Endothelial cell of umbilical vein (primary cell): ENCODE measurements around the gene CHRNA9. TPM values are rescaled to one million over a fixed set of nuclear protein-coding genes. Genes with fewer than 3 reads are reported as not detected.

Experiments
- BruUV-seq: library from RNA; stranded (reverse); fragments of 400-500 nt; replicated peaks from 2 replicates; lab custom pipeline; 2021; lab: Mats Ljungman, UMichigan
- CTCF ChIA-PET: fragments of 300-600, 350-600 bp; sonication (Branson Sonifier 250); formaldehyde crosslinking; loops from one replicate; lab custom pipeline; 2021; ENCODE audit warnings: antibody characterized with exemption, inconsistent platforms; lab: Charles Lee
- POLR2A ChIA-PET: fragments of 300-600, 350-600 bp; sonication (Branson Sonifier 250); formaldehyde crosslinking; loops from one replicate; lab custom pipeline; 2021; ENCODE audit warnings: antibody characterized with exemption, inconsistent platforms; lab: Charles Lee
- DNase-seq: peaks from one replicate; pipeline ENCODE4 v3.0.0-alpha.2; 2011; ENCODE audit warnings: low read depth, low spot score
- FAIRE-seq: peaks from 2 replicates; lab custom pipeline; 2011; peaks lifted over from hg19 to GRCh38; lab: Jason Lieb, UNC
- H2AFZ ChIP-seq: 2 replicates; pipeline ENCODE4 v1.6.0; 2012; ENCODE audit warnings: low read depth, low read length, control low read depth, inconsistent platforms
- H3K27ac ChIP-seq: 2 replicates; pipeline ENCODE4 v1.5.1; 2011; ENCODE audit warnings: low read depth, mild to moderate bottlenecking, control low read depth, low read length, moderate library complexity; ENCODE audit not compliant: insufficient read depth
- H3K27me3 ChIP-seq, 2 experiments: 2 replicates each; pipeline versions ENCODE4 v1.6.0 to v1.6.1; 2011; ENCODE audit warnings: low read length in 2 of 2, mixed read lengths in 1 of 2; ENCODE audit not compliant: control insufficient read depth in 2 of 2, insufficient read depth in 2 of 2
- H3K36me3 ChIP-seq, 2 experiments: 2 replicates in 1 of 2; 3 replicates in 1 of 2; pipeline ENCODE4 v1.5.1; 2011; ENCODE audit warnings: low read length in 2 of 2, mild to moderate bottlenecking in 1 of 2, moderate library complexity in 1 of 2; ENCODE audit not compliant: control insufficient read depth in 2 of 2, insufficient read depth in 2 of 2; ENCODE audit errors: extremely low read depth in 1 of 2
- H3K4me1 ChIP-seq: 3 replicates; pipeline ENCODE4 v1.5.1; 2011; ENCODE audit warnings: mild to moderate bottlenecking, low read length; ENCODE audit not compliant: control insufficient read depth, insufficient read depth; ENCODE audit errors: extremely low read depth
- H3K4me2 ChIP-seq: 2 replicates; pipeline ENCODE4 v1.6.1; 2011; ENCODE audit warnings: low read length, control low read depth, mixed read lengths; ENCODE audit not compliant: insufficient read depth
- H3K4me3 ChIP-seq, 3 experiments: fragments of 200-600 bp in 1 of 3; sonication (generic), shearing (Covaris generic) in 1 of 3; replicated peaks in 1 of 3; 2 replicates each; pipeline ENCODE4 v1.5.1; 2011 to 2016; ENCODE audit warnings: control low read depth in 3 of 3, low read length in 3 of 3, mild to moderate bottlenecking in 2 of 3, inconsistent platforms in 1 of 3, low read depth in 1 of 3, moderate library complexity in 1 of 3; ENCODE audit not compliant: insufficient read depth in 1 of 3
- H3K79me2 ChIP-seq: 2 replicates; pipeline ENCODE4 v1.6.0; 2012; ENCODE audit warnings: low read length, inconsistent platforms; ENCODE audit not compliant: control insufficient read depth, insufficient read depth
- H3K9ac ChIP-seq: replicated peaks from 2 replicates; pipeline ENCODE3; 2011; ENCODE audit warnings: low read length, control low read depth; ENCODE audit not compliant: insufficient read depth; ENCODE audit errors: extremely low read depth
- H3K9me1 ChIP-seq: replicated peaks from 3 replicates; pipeline ENCODE4 v1.6.0; 2011; ENCODE audit warnings: mild to moderate bottlenecking, low read length; ENCODE audit not compliant: control insufficient read depth, insufficient read depth; ENCODE audit errors: extremely low read depth
- H3K9me3 ChIP-seq: replicated peaks from 2 replicates; pipeline ENCODE4 v1.5.1; 2012; ENCODE audit warnings: low read length, inconsistent platforms; ENCODE audit not compliant: control insufficient read depth, insufficient read depth
- H4K20me1 ChIP-seq: replicated peaks from 2 replicates; pipeline ENCODE3; 2011; ENCODE audit warnings: mild to moderate bottlenecking, low read length; ENCODE audit not compliant: control insufficient read depth, insufficient read depth; ENCODE audit errors: extremely low read depth
- EZH2 ChIP-seq: IDR thresholded peaks from 2 replicates; pipeline ENCODE4 v1.6.1; 2012; ENCODE audit warnings: borderline replicate concordance, low read depth, mild to moderate bottlenecking, moderate library complexity, low read length, inconsistent platforms; ENCODE audit not compliant: severe bottlenecking
- FOS ChIP-seq: IDR thresholded peaks from 2 replicates; pipeline ENCODE4 v1.6.1; 2011; ENCODE audit warnings: mild to moderate bottlenecking, low read length, moderate library complexity, borderline replicate concordance; ENCODE audit not compliant: insufficient read depth
- JUN ChIP-seq: IDR thresholded peaks from 2 replicates; pipeline ENCODE4 v1.6.1; 2011; ENCODE audit warnings: borderline replicate concordance, low read depth; ENCODE audit not compliant: insufficient read length, insufficient read depth
- MYC ChIP-seq: IDR thresholded peaks from one replicate; pipeline ENCODE4 v1.6.1; 2011; ENCODE audit warnings: mild to moderate bottlenecking, low read depth, low read length
- POLR2A ChIP-seq: IDR thresholded peaks from 2 replicates; pipeline ENCODE4 v1.6.1; 2012; ENCODE audit warnings: low read depth, mild to moderate bottlenecking, control low read depth, low read length
- POLR2AphosphoS5 ChIP-seq: IDR thresholded peaks from 2 replicates; pipeline ENCODE4 v1.6.1; 2012; ENCODE audit warnings: low read depth, mild to moderate bottlenecking, control low read depth, low read length, moderate library complexity; ENCODE audit not compliant: insufficient read depth
- dilution Hi-C: fragments of 300-500 bp; cut with MboI; formaldehyde crosslinking; loops from one replicate; pipeline ENCODE4 v1.15.0; 2019; ENCODE audit warnings: low sequenced_read_pairs; ENCODE audit not compliant: extremely low pct_ligation_motif_present
- intact Hi-C: fragments of 100-400 bp; cut with micrococcal nuclease; formaldehyde crosslinking; loops from one replicate; pipeline ENCODE4 v1.10.0; 2022
- polyA plus RNA-seq, 4 experiments: library from polyadenylated mRNA; depleted of rRNA in 3 of 4; stranded (reverse) in 3 of 4; unstranded in 1 of 4; fragments of >200 nt; gene quantifications; 2 replicates each; pipeline versions ENCODE4 v1.2.1 to v1.2.3, GENCODE V29; 2011 to 2012; ENCODE audit warnings: missing spikeins in 1 of 4
- total RNA-seq: library from RNA; stranded (reverse); gene quantifications from 2 replicates; pipeline ENCODE4 v1.2.3, GENCODE V29; 2021
- TF ChIP-seq, protein P1 (sequence below): IDR thresholded peaks from 2 replicates; pipeline ENCODE4 v1.6.1; 2011; ENCODE audit not compliant: insufficient read depth, insufficient read length
- TF ChIP-seq, protein P2 (sequence below), 2 donors: IDR thresholded peaks; 1 replicate in 1 of 2; 2 replicates in 1 of 2; pipeline ENCODE4 v1.5.1; 2011; ENCODE audit warnings: low read length in 2 of 2, mild to moderate bottlenecking in 2 of 2, moderate library complexity in 2 of 2, control low read depth in 1 of 2, inconsistent platforms in 1 of 2, low read depth in 1 of 2; ENCODE audit not compliant: insufficient read depth in 1 of 2; ENCODE audit errors: extremely low read depth in 1 of 2

The CHRNA9 gene
- total and polyA plus RNA-seq, 2 donors (not counting 3 experiments of a cell fraction or from before 2014, with no cell fraction given) = not detected

- H4K20me1 ChIP-seq = no peaks in the 10 kb centered on the region
- H3K79me2 ChIP-seq = no peaks in the 10 kb centered on the region
- CTCF ChIA-PET = no interaction called here
- peaks cover 0 to 3% of the 10 kb centered on the region in 2 experiments for H3K27me3 ChIP-seq
- intact Hi-C loops = no loop called here
- H3K4me2 ChIP-seq = no peak overlapping the region
- H2AFZ ChIP-seq = no peak overlapping the region
- dilution Hi-C loops = no loop called here
- FAIRE-seq = no peak
- POLR2A ChIA-PET = no interaction called here
- no peak overlapping the region for H3K27ac ChIP-seq
- no peak overlapping the region for H3K4me3 ChIP-seq
- no TSS peak for BruUV-seq
- no peaks in the 10 kb centered on the region for H3K9me3 ChIP-seq
- H3K9ac ChIP-seq = no peak overlapping the region
- TF ChIP-seq, protein P1, sequence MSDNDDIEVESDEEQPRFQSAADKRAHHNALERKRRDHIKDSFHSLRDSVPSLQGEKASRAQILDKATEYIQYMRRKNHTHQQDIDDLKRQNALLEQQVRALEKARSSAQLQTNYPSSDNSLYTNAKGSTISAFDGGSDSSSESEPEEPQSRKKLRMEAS = no peak
- no peaks in the 10 kb centered on the region for H3K36me3 ChIP-seq
- no peaks in the 10 kb centered on the region for H3K4me1 ChIP-seq
- H3K9me1 ChIP-seq = no peaks in the 10 kb centered on the region
- no peak for DNase-seq
Measured at GRCh38 chr4:40377512-40378365, 42.6 kb downstream of the CHRNA9 start.

DNA sequence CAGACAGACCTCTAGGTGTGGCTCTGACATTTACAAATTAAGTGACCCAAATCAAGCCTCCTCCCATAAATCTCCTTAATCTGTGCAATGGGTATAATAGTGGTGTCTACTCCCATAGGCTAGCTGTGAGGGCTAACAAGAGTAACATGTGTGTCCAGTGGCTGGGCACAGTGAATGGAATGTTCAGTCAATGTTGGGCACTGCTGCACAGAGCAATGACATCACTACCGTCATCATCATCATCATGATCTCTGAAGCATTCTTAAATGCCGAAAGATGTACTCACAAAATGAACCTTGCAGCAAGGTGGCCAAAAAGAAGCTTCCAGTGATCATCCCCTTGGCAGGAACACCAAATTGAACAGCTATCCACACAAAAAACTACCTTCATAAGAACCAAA is 43.5 kb downstream of the CHRNA9 start:
- H3K79me2 ChIP-seq = no peaks in the 10 kb centered on the region
- TF ChIP-seq JUN (no peak), EZH2 (no peak), MYC (no peak), FOS (no peak), POLR2AphosphoS5 (no peak), POLR2A (no peak)
- TF ChIP-seq, protein P1 = no peak
- TF ChIP-seq, protein P2, sequence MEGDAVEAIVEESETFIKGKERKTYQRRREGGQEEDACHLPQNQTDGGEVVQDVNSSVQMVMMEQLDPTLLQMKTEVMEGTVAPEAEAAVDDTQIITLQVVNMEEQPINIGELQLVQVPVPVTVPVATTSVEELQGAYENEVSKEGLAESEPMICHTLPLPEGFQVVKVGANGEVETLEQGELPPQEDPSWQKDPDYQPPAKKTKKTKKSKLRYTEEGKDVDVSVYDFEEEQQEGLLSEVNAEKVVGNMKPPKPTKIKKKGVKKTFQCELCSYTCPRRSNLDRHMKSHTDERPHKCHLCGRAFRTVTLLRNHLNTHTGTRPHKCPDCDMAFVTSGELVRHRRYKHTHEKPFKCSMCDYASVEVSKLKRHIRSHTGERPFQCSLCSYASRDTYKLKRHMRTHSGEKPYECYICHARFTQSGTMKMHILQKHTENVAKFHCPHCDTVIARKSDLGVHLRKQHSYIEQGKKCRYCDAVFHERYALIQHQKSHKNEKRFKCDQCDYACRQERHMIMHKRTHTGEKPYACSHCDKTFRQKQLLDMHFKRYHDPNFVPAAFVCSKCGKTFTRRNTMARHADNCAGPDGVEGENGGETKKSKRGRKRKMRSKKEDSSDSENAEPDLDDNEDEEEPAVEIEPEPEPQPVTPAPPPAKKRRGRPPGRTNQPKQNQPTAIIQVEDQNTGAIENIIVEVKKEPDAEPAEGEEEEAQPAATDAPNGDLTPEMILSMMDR (IDR thresholded peaks at IDR 0.05; ENCODE audit: extremely low read depth in 1 of 2, insufficient read depth in 1 of 2, low read depth in 1 of 2, low read length in 2 of 2) = no peak
- no TSS peak for BruUV-seq
- no peaks in the 10 kb centered on the region for H3K36me3 ChIP-seq
- no peaks in the 10 kb centered on the region for H4K20me1 ChIP-seq
- no peak overlapping the region for H3K27ac ChIP-seq
- peaks cover 0 to 3% of the 10 kb centered on the region in 2 experiments for H3K27me3 ChIP-seq
- intact Hi-C loops = no loop called here
- no peak overlapping the region for H3K4me3 ChIP-seq
- no peak overlapping the region for H3K4me2 ChIP-seq
- H2AFZ ChIP-seq = no peak overlapping the region
- FAIRE-seq (no peak), DNase-seq (no peak)
- H3K9ac ChIP-seq = no peak overlapping the region
- H3K4me1 ChIP-seq = no peaks in the 10 kb centered on the region
- ChIA-PET CTCF (no interaction called here), POLR2A (no interaction called here)
- no peaks in the 10 kb centered on the region for H3K9me1 ChIP-seq
- H3K9me3 ChIP-seq = no peaks in the 10 kb centered on the region
- dilution Hi-C loops = no loop called here
